HepG2 (cell line): ENCODE results near the gene FLT3LG. TPM values are rescaled to one million over a fixed set of nuclear protein-coding genes. Genes with fewer than 3 reads are reported as not detected.

Experiments used
- ARID2 ChIP-seq: sonication (generic); formaldehyde crosslinking; IDR thresholded peaks from 2 replicates; pipeline ENCODE4 v1.8.1; 2022; ENCODE audit warnings: mild to moderate bottlenecking, missing genetic modification reagents, borderline replicate concordance
- CBFB ChIP-seq: sonication (generic); formaldehyde crosslinking; IDR thresholded peaks from 2 replicates; pipeline ENCODE4 v1.4.0; 2020; ENCODE audit warnings: missing genetic modification reagents
- DDIT3 ChIP-seq: sonication (generic); formaldehyde crosslinking; IDR thresholded peaks from 2 replicates; pipeline ENCODE4 v1.4.0; 2020; ENCODE audit warnings: mild to moderate bottlenecking, missing genetic modification reagents
- DMTF1 ChIP-seq: sonication (generic); formaldehyde crosslinking; IDR thresholded peaks from 2 replicates; pipeline ENCODE4 v1.4.0; 2020; ENCODE audit warnings: mild to moderate bottlenecking, missing genetic modification reagents
- DPF2 ChIP-seq: sonication (generic); formaldehyde crosslinking; IDR thresholded peaks from 2 replicates; pipeline ENCODE4 v1.4.0; 2020; ENCODE audit warnings: mild to moderate bottlenecking, low read depth, missing genetic modification reagents, borderline replicate concordance
- EHMT2 ChIP-seq: fragments of 200-600 bp; sonication (generic); IDR thresholded peaks from 2 replicates; pipeline ENCODE4 v1.7.0; 2017; ENCODE audit warnings: antibody characterized with exemption, low read depth, low read length, borderline replicate concordance
- FIP1L1 ChIP-seq: fragments of 200-400 bp; formaldehyde crosslinking; IDR thresholded peaks from 2 replicates; pipeline ENCODE4 v1.6.1; 2018; ENCODE audit warnings: low read depth, mild to moderate bottlenecking, low read length, moderate library complexity, borderline replicate concordance; ENCODE audit not compliant: insufficient read depth
- FOXO4 ChIP-seq: sonication (generic); formaldehyde crosslinking; conservative IDR thresholded peaks from 2 replicates; pipeline ENCODE4 v1.8.1; 2023; ENCODE audit warnings: missing genetic modification reagents
- HNRNPL ChIP-seq: fragments of 200-400 bp; formaldehyde crosslinking; IDR thresholded peaks from 2 replicates; pipeline ENCODE4 v1.6.1; 2017; ENCODE audit warnings: mild to moderate bottlenecking, low read depth, low read length
- HOXD1 ChIP-seq: sonication (generic); formaldehyde crosslinking; IDR thresholded peaks from 2 replicates; pipeline ENCODE4 v1.5.0; 2020; ENCODE audit warnings: missing genetic modification reagents
- IKZF1 ChIP-seq: fragments of 450-650 bp; IDR thresholded peaks from 2 replicates; pipeline ENCODE4 v1.7.1; 2016
- KMT2A ChIP-seq: sonication (generic); formaldehyde crosslinking; IDR thresholded peaks from 2 replicates; pipeline ENCODE4 v1.4.0; 2020; ENCODE audit warnings: missing genetic modification reagents
- MED13 ChIP-seq: sonication (generic); formaldehyde crosslinking; IDR thresholded peaks from 2 replicates; pipeline ENCODE4 v1.5.0; 2020; ENCODE audit warnings: missing genetic modification reagents
- NFATC3 ChIP-seq: sonication (generic); formaldehyde crosslinking; IDR thresholded peaks from 2 replicates; pipeline ENCODE4 v1.5.1; 2020; ENCODE audit warnings: mild to moderate bottlenecking, missing genetic modification reagents
- NPAS2 ChIP-seq: sonication (generic); formaldehyde crosslinking; IDR thresholded peaks from 2 replicates; pipeline ENCODE4 v1.8.0; 2022; ENCODE audit warnings: mild to moderate bottlenecking, missing genetic modification reagents, borderline replicate concordance
- RAD51 ChIP-seq: fragments of 450-650 bp; IDR thresholded peaks from 2 replicates; pipeline ENCODE4 v1.6.1; 2016; ENCODE audit warnings: borderline replicate concordance
- RBAK ChIP-seq: sonication (generic); formaldehyde crosslinking; IDR thresholded peaks from 2 replicates; pipeline ENCODE4 v1.5.1; 2020; ENCODE audit warnings: mild to moderate bottlenecking, missing genetic modification reagents
- RBFOX2 ChIP-seq: fragments of 200-400 bp; formaldehyde crosslinking; IDR thresholded peaks from 2 replicates; pipeline ENCODE4 v1.6.1; 2017; ENCODE audit warnings: low read depth, mild to moderate bottlenecking, low read length
- RXRA ChIP-seq: sonication (generic); formaldehyde crosslinking; IDR thresholded peaks from 2 replicates; pipeline ENCODE4 v1.5.1; 2020; ENCODE audit warnings: missing genetic modification reagents
- SNAPC5 ChIP-seq: sonication (generic); formaldehyde crosslinking; IDR thresholded peaks from 2 replicates; pipeline ENCODE4 v1.8.1; 2023; ENCODE audit warnings: mild to moderate bottlenecking, missing genetic modification reagents, borderline replicate concordance
- SP5 ChIP-seq: IDR thresholded peaks from 2 replicates; pipeline ENCODE4 v1.6.1; 2016; ENCODE audit warnings: low read depth, borderline replicate concordance
- TAF1 ChIP-seq: sonication (generic); formaldehyde crosslinking; IDR thresholded peaks from 2 replicates; pipeline ENCODE4 v1.4.0; 2020; ENCODE audit warnings: missing genetic modification reagents
- TOPORS ChIP-seq: sonication (generic); formaldehyde crosslinking; IDR thresholded peaks from 2 replicates; pipeline ENCODE4 v1.8.0; 2023; ENCODE audit warnings: mild to moderate bottlenecking, missing genetic modification reagents
- ZBTB38 ChIP-seq: sonication (generic); formaldehyde crosslinking; IDR thresholded peaks from 2 replicates; pipeline ENCODE4 v1.5.1; 2020; ENCODE audit warnings: mild to moderate bottlenecking, missing genetic modification reagents
- ZKSCAN5 ChIP-seq: sonication (generic); formaldehyde crosslinking; IDR thresholded peaks from 2 replicates; pipeline ENCODE4 v1.5.1; 2020; ENCODE audit warnings: mild to moderate bottlenecking, missing genetic modification reagents
- ZNF160 ChIP-seq: sonication (generic); formaldehyde crosslinking; IDR thresholded peaks from 2 replicates; pipeline ENCODE4 v1.8.0; 2022; ENCODE audit warnings: mild to moderate bottlenecking, inconsistent platforms, missing genetic modification reagents
- ZNF569 ChIP-seq: sonication (generic); formaldehyde crosslinking; IDR thresholded peaks from 2 replicates; pipeline ENCODE4 v1.5.0; 2020; ENCODE audit warnings: mild to moderate bottlenecking, missing genetic modification reagents, moderate library complexity, borderline replicate concordance
- ZNF761 ChIP-seq: sonication (generic); formaldehyde crosslinking; conservative IDR thresholded peaks from 2 replicates; pipeline ENCODE4 v1.4.0; 2020; ENCODE audit warnings: mild to moderate bottlenecking, missing genetic modification reagents
- polyA plus RNA-seq, 8 experiments: library from polyadenylated mRNA; depleted of rRNA in 3 of 8; stranded (reverse) in 7 of 8; unstranded in 1 of 8; fragments of >200 nt; fragmentation: Illumina TruSeq in 4 of 8; extraction: Trizol in 4 of 8; gene quantifications; 2 replicates each; pipeline versions ENCODE4 v1.2.1 to v1.2.3, GENCODE V29; 2011 to 2016; ENCODE audit warnings: low read depth in 4 of 8, missing spikeins in 1 of 8, mixed read lengths in 1 of 8; ENCODE audit not compliant: insufficient read depth in 1 of 8
- total RNA-seq, 5 experiments: library from RNA; depleted of rRNA; stranded (reverse); fragments of >200 nt; fragmentation: Illumina TruSeq; extraction: Trizol; gene quantifications; 2 replicates each; pipeline ENCODE4 v1.2.3, GENCODE V29; 2016; ENCODE audit warnings: low read depth in 1 of 5

The FLT3LG gene
- total and polyA plus RNA-seq, 2 of the 13 experiments (the other 11 are each of a cell fraction or from before 2014, with no cell fraction given): 1.5 to 2.6 TPM

- no peak for TF ChIP-seq ZKSCAN5 (CRISPR knock-in tag)
- no peak for TF ChIP-seq DPF2
- peak; percentile 66 for TF ChIP-seq TAF1
- TF ChIP-seq DMTF1 (CRISPR knock-in tag): no peak
- no peak for TF ChIP-seq MED13 (CRISPR knock-in tag)
- TF ChIP-seq ZNF761 (CRISPR knock-in tag): no peak
- no peak; the same call in 1 of the 2 replicates for TF ChIP-seq ZNF569 (CRISPR knock-in tag)
- peak; percentile 98 for TF ChIP-seq RBFOX2
- TF ChIP-seq SNAPC5 (CRISPR knock-in tag): no peak
- TF ChIP-seq TOPORS (CRISPR knock-in tag): peak; percentile 21; the same call in 1 of the 2 replicates
- TF ChIP-seq KMT2A (CRISPR knock-in tag): 0 out of 2 replicates have a peak, but pooled peaks have one; percentile 6
- TF ChIP-seq HNRNPL: 0 out of 2 replicates have a peak, but pooled peaks have one; percentile 33
- no peak for TF ChIP-seq CBFB (CRISPR knock-in tag)
- TF ChIP-seq NPAS2: no peak
- TF ChIP-seq ARID2 (CRISPR knock-in tag): no peak
- TF ChIP-seq DDIT3 (CRISPR knock-in tag): no peak
- peak; percentile 70; the same call in 1 of the 2 replicates for TF ChIP-seq HOXD1 (CRISPR knock-in tag)
- peak; percentile 72 for TF ChIP-seq RAD51
- no peak; the same call in 1 of the 2 replicates for TF ChIP-seq ZBTB38 (CRISPR knock-in tag)
- TF ChIP-seq RBAK (CRISPR knock-in tag): no peak
- no peak; the same call in 1 of the 2 replicates for TF ChIP-seq ZNF160
- peak; percentile 85 for TF ChIP-seq SP5 (CRISPR knock-in tag)
- TF ChIP-seq RXRA (CRISPR knock-in tag): peak; percentile 30; the same call in 1 of the 2 replicates
- no peak for TF ChIP-seq IKZF1
- TF ChIP-seq EHMT2: no peak
- TF ChIP-seq FOXO4 (CRISPR knock-in tag): no peak
- TF ChIP-seq NFATC3 (CRISPR knock-in tag): no peak
- no peak for TF ChIP-seq FIP1L1
Measured at GRCh38 chr19:49453013-49453756, 20.8 kb upstream of the FLT3LG start, which contains the start of gene ALDH16A1 (continued).
